HG03045 (cell line): ENCODE data around the gene LOC128125822.
"Not testable (repeated sequence)": the region's sequence is repeated elsewhere in the genome, so short reads cannot be mapped to it uniquely, and the experiment has no call there.

Experiments
- ATAC-seq: cut with Tn5 transposase; IDR thresholded peaks from one replicate; pipeline ENCODE4 v1.9.1; 2021; ENCODE audit warnings: mild to moderate bottlenecking, moderate library complexity; ENCODE audit not compliant: unreplicated experiment

LOC128125822 gene

GRCh38 chr6:63572044-63572746, at the start of gene LOC128125822, which contains the start of gene PTP4A1:
LOC128125822 (plus strand) TSS chr6:63572480.
PTP4A1 (plus strand) TSS chr6:63572480; CDS start chr6:63576881, 4,401 bp downstream.
- peak; percentile 94 for ATAC-seq

GRCh38 chr6:63522911-63523287, 49.4 kb upstream of the LOC128125822 start:
- not testable (repeated sequence) for ATAC-seq

DNA sequence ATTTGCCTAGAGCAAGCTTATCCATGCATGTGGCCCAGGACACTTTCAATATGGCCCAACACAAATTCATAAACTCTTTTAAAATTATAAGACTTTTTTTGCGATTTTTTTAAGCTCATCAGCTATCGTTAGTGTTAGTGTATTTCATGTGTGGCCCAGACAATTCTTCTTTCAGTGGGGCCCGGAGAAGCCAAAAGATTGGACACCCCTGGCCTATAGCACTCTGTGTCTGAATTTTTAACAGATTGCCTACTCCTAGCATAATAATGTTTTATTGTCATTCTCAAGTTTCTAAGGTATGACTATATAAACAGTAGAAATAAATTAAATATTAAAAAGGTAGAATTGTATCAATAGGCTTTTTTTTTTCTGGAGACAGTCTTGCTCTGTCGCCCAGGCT, 48.6 kb upstream of the LOC128125822 start:
- no peak for ATAC-seq

GRCh38 chr6:63525186-63525878, 46.9 kb upstream of the LOC128125822 start:
- no peak for ATAC-seq

- ATAC-seq: no peak
Observed at GRCh38 chr6:63526931-63527330, 45.3 kb upstream of the LOC128125822 start.

DNA sequence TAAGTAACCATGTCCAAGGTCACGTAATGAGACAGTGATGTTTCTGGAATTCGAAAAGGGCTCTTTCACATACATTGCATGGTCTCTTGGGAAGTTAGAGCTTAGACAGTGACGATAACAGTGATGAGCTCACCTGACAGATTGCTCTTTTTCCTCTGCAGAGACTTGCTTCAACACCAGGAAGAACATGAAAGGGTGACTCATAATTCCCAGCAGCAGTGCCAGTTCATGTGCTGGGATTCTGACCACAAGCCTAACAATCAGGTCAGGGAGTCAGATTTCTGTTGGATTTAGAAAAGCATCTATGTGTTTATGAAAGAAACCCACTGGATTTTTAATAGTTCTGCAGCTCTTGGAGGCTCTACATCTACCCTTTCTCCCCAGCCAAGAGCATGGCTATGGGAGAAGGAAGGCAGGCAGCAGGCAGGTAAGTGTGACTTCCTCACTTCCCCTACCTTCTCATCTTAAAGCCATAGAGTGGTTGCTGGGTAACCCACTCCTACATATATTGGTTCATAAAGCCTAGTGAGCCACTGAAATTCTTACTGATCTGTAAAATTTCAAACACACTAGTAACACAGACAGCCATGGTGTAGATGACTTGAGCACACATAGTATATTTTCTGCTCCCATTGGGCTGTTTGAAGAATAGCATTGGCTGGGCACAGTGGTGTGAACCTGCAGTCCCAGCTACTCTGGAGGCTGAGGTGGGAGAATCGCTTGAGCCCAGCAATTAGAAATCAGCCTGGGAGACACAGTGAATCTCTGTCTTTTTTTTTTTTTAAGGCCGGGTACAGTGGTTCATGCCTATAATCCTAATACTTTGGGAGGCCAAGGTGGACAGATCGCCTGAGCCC, 44.4 kb upstream of the LOC128125822 start:
- no peak for ATAC-seq

- ATAC-seq: no peak
Observed at GRCh38 chr6:63529498-63529897, 42.8 kb upstream of the LOC128125822 start.

- ATAC-seq: no peak
Observed at GRCh38 chr6:63530182-63530581, 42.1 kb upstream of the LOC128125822 start.

DNA sequence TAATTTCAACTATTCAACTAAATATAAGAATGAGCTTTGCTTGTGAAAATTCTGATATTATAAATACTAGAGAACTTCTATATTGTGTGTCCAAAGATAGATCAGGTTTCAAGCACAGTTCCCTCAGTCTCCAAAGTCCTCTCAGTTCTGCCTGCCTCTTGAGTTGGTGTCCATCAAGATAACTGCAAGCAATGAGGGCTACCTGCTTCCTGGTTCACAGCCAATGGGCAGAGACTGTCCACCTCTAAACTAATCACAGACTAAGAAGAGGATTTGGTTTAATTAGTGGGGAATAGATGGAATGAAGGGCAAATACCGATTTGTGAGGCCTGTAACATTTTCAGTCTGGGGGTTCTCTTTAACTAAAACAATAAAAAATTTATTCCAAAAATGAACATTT, 41.3 kb upstream of the LOC128125822 start:
- no peak for ATAC-seq

DNA sequence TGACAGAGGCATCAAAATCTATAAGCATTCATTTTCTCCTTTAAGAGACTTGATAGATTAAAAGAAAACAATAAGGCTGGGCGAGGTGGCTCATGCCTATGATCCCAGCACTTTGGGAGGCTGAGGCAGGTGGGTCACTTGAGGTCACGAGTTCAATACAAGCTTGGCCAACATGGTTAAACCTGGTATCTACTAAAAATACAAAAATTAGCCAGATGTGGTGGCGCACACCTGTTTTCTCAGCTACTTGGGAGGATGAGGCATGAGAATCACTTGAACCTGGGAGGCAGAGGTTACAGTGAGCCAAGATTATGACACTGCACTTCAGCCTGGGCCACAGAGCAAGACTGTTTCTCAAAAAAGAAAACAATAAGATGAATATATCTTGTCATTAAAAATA, 39.3 kb upstream of the LOC128125822 start:
- ATAC-seq: no peak

DNA sequence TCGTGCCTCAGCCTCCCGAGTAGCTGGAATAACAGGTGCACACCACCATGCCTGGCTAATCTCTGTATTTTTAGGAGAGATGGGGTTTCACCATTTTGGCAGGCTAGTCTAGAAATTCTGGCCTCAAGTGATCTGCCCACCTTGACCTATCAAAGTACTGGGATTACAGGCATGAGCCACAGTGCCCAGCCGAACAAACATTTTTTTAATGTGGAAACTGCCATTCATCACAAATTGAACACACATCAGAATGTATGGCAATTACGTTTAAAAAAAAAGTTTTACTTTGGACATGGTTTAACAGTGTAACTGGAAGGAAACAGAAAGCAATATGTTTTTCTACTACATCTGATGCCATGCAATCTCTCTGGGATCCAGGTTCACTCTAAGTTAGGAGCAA, 38.3 kb upstream of the LOC128125822 start:
- no peak for ATAC-seq

GRCh38 chr6:63537201-63537958, 34.9 kb upstream of the LOC128125822 start:
- no peak for ATAC-seq

- no peak for ATAC-seq
Observed at GRCh38 chr6:63537959-63538300, 34.4 kb upstream of the LOC128125822 start.

- no peak for ATAC-seq
Observed at GRCh38 chr6:63538550-63538949, 33.7 kb upstream of the LOC128125822 start.

DNA sequence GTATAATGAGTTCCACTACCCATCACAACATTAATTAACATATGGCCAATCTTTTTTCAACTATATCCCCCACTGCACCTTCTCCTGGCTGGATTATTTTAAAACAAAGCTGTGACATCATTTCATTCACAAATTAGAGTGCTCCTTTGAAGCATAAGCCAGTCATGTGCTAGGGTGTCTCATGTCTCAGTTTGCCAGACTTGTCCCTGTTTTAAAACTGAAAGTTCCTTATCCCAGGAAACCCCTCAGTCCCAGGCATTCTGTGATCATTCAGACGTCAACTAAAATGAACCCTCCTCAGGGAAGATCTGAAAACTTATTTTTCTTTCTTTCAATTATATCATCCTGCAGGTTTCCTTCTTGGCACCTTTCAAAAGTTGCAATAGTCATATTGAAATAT, 29.3 kb upstream of the LOC128125822 start:
- ATAC-seq: no peak

DNA sequence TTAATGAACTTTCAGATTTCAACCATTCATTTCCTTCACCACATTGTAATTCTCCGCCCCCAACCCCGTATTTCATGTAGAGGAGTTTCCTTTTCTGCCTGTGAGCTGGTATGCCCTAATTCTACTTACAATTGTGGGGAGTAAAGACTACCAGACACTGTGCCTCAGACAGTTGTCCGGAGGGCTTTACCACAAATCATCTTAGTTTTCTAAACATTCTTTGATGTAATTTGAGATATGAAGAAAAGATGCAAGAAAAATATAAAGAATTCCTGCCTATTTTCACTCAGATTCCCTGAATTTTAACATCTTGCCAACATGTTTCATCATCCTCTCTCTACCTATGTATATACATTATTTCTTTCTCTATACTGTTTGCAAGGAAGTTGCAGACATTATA, 28.3 kb upstream of the LOC128125822 start:
- ATAC-seq: no peak

GRCh38 chr6:63546236-63546635, 26.0 kb upstream of the LOC128125822 start:
- ATAC-seq: no peak

- ATAC-seq: no peak
Observed at GRCh38 chr6:63546697-63547096, 25.6 kb upstream of the LOC128125822 start.

DNA sequence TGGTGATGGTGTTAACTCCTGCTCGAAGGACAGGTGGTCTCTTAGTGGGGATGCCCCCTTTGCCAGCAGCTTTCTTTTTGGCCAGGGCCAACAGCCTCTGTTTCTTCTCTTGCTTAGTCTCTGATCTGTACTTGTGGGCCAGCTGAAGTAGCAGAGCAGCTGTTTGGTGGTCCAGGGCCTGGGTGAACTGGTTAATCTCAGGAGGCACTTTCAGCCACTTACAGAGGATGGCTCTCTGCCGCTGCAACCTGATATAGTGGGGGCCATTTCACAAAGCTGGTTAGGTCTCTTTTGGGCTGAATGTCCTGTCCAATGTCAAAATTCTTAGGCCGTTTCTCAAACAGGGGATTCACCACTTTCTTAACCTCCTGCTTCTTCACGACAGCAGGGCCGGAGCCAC, 23.2 kb upstream of the LOC128125822 start:
- no peak for ATAC-seq

DNA sequence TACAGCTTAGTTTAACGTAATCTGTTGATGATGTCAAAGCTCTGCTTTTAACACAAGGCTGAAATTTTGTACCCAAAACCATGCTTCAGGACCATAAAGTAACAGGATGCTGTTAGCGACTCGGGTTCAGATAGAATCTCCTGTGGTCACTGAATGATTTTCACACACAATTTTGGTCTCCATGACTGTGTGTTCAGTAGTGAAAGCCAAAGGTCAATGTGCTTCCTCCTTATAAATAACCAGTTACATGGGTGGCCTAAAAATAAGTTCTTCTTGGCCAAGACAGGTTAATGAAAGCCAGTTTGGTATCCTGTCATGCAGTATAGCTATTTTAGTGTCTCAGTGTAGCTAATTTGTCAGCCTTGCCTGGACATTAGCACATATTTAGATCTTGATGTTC, 19.1 kb upstream of the LOC128125822 start:
- ATAC-seq: peak; percentile 94

DNA sequence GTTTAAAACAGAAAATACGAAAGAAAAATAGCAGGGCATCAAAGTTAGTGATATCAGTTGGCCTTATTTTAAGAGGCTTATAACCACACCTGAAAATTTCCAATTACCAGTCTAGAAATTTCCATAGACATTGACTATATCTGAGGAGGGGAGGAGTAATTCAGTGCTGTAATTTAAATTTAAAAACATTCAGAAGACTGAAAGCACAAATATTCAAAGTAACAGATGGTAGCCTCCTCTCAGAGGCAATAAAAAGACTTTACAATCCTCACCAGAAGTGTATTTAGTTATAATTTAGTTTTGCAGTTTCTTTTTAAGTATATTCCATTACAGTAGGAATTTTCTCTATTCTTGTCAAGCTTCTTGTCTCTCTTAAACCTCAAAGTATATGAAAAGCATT, 18.4 kb upstream of the LOC128125822 start:
- no peak for ATAC-seq
